Keratinocyte (primary cell): ENCODE measurements around the gene PDZD2. TPM values are rescaled to one million over a fixed set of nuclear protein-coding genes. Genes with fewer than 3 reads are reported as not detected.

Source experiments
- DNase-seq: peaks from one replicate; pipeline ENCODE4 v3.0.0-alpha.2; 2011; ENCODE audit warnings: low read depth, missing footprints, low spot score
- FAIRE-seq: peaks from 2 replicates; lab custom pipeline; 2011; peaks lifted over from hg19 to GRCh38; lab: Jason Lieb, UNC
- H2AFZ ChIP-seq: 2 replicates; pipeline ENCODE4 v1.6.0; 2012; ENCODE audit warnings: low read length, control low read depth, inconsistent platforms; ENCODE audit not compliant: control insufficient read depth
- H3K27ac ChIP-seq: 2 replicates; pipeline ENCODE4 v1.5.1; 2011; ENCODE audit warnings: low read length; ENCODE audit not compliant: control insufficient read depth, insufficient read depth
- H3K27me3 ChIP-seq: 3 replicates; pipeline ENCODE4 v1.6.0; 2011; ENCODE audit warnings: low read length; ENCODE audit not compliant: control insufficient read depth, insufficient read depth; ENCODE audit errors: extremely low read depth
- H3K36me3 ChIP-seq, 2 experiments: 2 replicates in 1 of 2; 3 replicates in 1 of 2; pipeline ENCODE4 v1.5.1; 2011; ENCODE audit warnings: low read length in 2 of 2, mild to moderate bottlenecking in 1 of 2; ENCODE audit not compliant: control insufficient read depth in 2 of 2, insufficient read depth in 2 of 2; ENCODE audit errors: extremely low read depth in 1 of 2
- H3K4me1 ChIP-seq: 3 replicates; pipeline ENCODE4 v1.5.1; 2011; ENCODE audit warnings: low read length; ENCODE audit not compliant: control insufficient read depth, insufficient read depth; ENCODE audit errors: extremely low read depth
- H3K4me2 ChIP-seq: 3 replicates; pipeline ENCODE4 v1.6.0; 2011; ENCODE audit warnings: low read depth, low read length; ENCODE audit not compliant: control insufficient read depth, insufficient read depth; ENCODE audit errors: extremely low read depth
- H3K4me3 ChIP-seq, 3 experiments: fragments of 200-600 bp in 1 of 3; sonication (generic) in 1 of 3; 2 replicates in 2 of 3; 3 replicates in 1 of 3; pipeline ENCODE4 v1.5.1; 2011 to 2016; ENCODE audit warnings: low read length in 3 of 3, mild to moderate bottlenecking in 3 of 3, control low read depth in 2 of 3, inconsistent platforms in 1 of 3, low read depth in 1 of 3, mixed read lengths in 1 of 3, mixed run types in 1 of 3, moderate library complexity in 1 of 3; ENCODE audit not compliant: control insufficient read depth in 2 of 3, insufficient read depth in 2 of 3; ENCODE audit errors: extremely low read depth in 1 of 3
- H3K79me2 ChIP-seq: 2 replicates; pipeline ENCODE4 v1.6.0; 2012; ENCODE audit warnings: low read length; ENCODE audit not compliant: control insufficient read depth, insufficient read depth
- H3K9ac ChIP-seq: 3 replicates; pipeline ENCODE4 v1.6.0; 2011; ENCODE audit warnings: low read length; ENCODE audit not compliant: control insufficient read depth, insufficient read depth; ENCODE audit errors: extremely low read depth
- H3K9me1 ChIP-seq: 3 replicates; pipeline ENCODE4 v1.6.0; 2011; ENCODE audit warnings: low read length; ENCODE audit not compliant: control insufficient read depth, insufficient read depth; ENCODE audit errors: extremely low read depth
- H3K9me3 ChIP-seq: 2 replicates; pipeline ENCODE4 v1.5.1; 2012; ENCODE audit warnings: low read depth, low read length; ENCODE audit not compliant: control insufficient read depth
- H4K20me1 ChIP-seq: 3 replicates; pipeline ENCODE4 v1.6.0; 2011; ENCODE audit warnings: low read length; ENCODE audit not compliant: control insufficient read depth, insufficient read depth; ENCODE audit errors: extremely low read depth
- CTCF ChIP-seq, 3 experiments: IDR thresholded peaks in 1 of 3; conservative IDR thresholded peaks in 1 of 3; optimal IDR thresholded peaks in 1 of 3; 2 replicates in 2 of 3; 3 replicates in 1 of 3; pipeline versions ENCODE3 to v1.5.1; 2011; ENCODE audit warnings: low read length in 3 of 3, mild to moderate bottlenecking in 3 of 3, moderate library complexity in 2 of 3, control low read depth in 1 of 3, inconsistent platforms in 1 of 3; ENCODE audit not compliant: insufficient read depth in 2 of 3; ENCODE audit errors: extremely low read depth in 1 of 3
- EZH2 ChIP-seq: IDR thresholded peaks from one replicate; pipeline ENCODE4 v1.6.1; 2012; ENCODE audit warnings: inconsistent platforms, mild to moderate bottlenecking, low read length, moderate library complexity
- dilution Hi-C: fragments of 300-500 bp; cut with MboI; formaldehyde crosslinking; loops from one replicate; pipeline ENCODE4 v1.7.0; 2020; ENCODE audit warnings: low sequenced_read_pairs; ENCODE audit not compliant: extremely low pct_ligation_motif_present
- polyA plus RNA-seq, 5 experiments: library from polyadenylated mRNA; depleted of rRNA in 3 of 5; stranded (reverse) in 3 of 5; stranded (forward) in 1 of 5; unstranded in 1 of 5; fragments of >200 nt; gene quantifications; 1 replicate in 1 of 5; 2 replicates in 3 of 5; 3 replicates in 1 of 5; pipeline versions ENCODE4 v1.2.1 to v1.2.3, GENCODE V29; 2011 to 2012; ENCODE audit warnings: missing spikeins in 2 of 5, low read depth in 1 of 5, low replicate concordance in 1 of 5

The PDZD2 gene
- polyA plus RNA-seq, 1 donor (not counting 4 experiments of a cell fraction or from before 2014, with no cell fraction given): 7.3 TPM

GRCh38 chr5:32044434-32044833 is 405.5 kb downstream of the PDZD2 start:
- Histone ChIP-seq H3K4me3 (no peak overlapping the region), H3K9me1 (no peaks in the 10 kb centered on the region), H3K4me2 (peak overlapping the region; percentile 7), H3K9me3 (no peaks in the 10 kb centered on the region), H3K27ac (no peak overlapping the region), H2AFZ (no peak overlapping the region), H3K27me3 (no peaks in the 10 kb centered on the region), H4K20me1 (no peaks in the 10 kb centered on the region), H3K4me1 (peaks cover 20% of the 10 kb centered on the region), H3K79me2 (no peaks in the 10 kb centered on the region), H3K36me3 (peaks cover 0 to under 1% of the 10 kb centered on the region in 2 experiments), H3K9ac (no peak overlapping the region)
- FAIRE-seq (no peak), DNase-seq (no peak)
- TF ChIP-seq EZH2 (no peak), CTCF (optimal IDR thresholded peaks at IDR 0.05 in 1 of 3, IDR thresholded peaks at IDR 0.05 in 1 of 3, conservative IDR thresholded peaks at IDR 0.05 in 1 of 3; ENCODE audit: extremely low read depth in 1 of 3, insufficient read depth in 2 of 3, low read length in 3 of 3) (no peak)
- dilution Hi-C loops: no loop called here

- Histone ChIP-seq H3K9me3 (no peaks in the 10 kb centered on the region), H3K4me2 (peak overlapping the region; percentile 39), H3K79me2 (no peaks in the 10 kb centered on the region), H3K9me1 (no peaks in the 10 kb centered on the region), H2AFZ (no peak overlapping the region), H3K27ac (no peak overlapping the region), H3K4me3 (no peak overlapping the region), H3K27me3 (no peaks in the 10 kb centered on the region), H4K20me1 (no peaks in the 10 kb centered on the region), H3K4me1 (peaks cover 20% of the 10 kb centered on the region), H3K9ac (no peak overlapping the region), H3K36me3 (peaks cover 0 to 1% of the 10 kb centered on the region in 2 experiments)
- TF ChIP-seq EZH2 (no peak), CTCF (optimal IDR thresholded peaks at IDR 0.05 in 1 of 3, IDR thresholded peaks at IDR 0.05 in 1 of 3, conservative IDR thresholded peaks at IDR 0.05 in 1 of 3; ENCODE audit: extremely low read depth in 1 of 3, insufficient read depth in 2 of 3, low read length in 3 of 3) (no peak)
- FAIRE-seq (peak; percentile 69), DNase-seq (no peak)
- dilution Hi-C loops: no loop called here
Observed at GRCh38 chr5:32044939-32045338, 406.0 kb downstream of the PDZD2 start.
